Calu3 (cell line): ENCODE data around the gene PIH1D2. TPM values are rescaled to one million over a fixed set of nuclear protein-coding genes. Genes with fewer than 3 reads are reported as not detected.
"Not testable (repeated sequence)": the region's sequence is repeated elsewhere in the genome, so short reads cannot be mapped to it uniquely, and the experiment has no call there.

Source experiments
- BruUV-seq: library from RNA; stranded (reverse); fragments of 400-500 nt; replicated peaks from 2 replicates; lab custom pipeline; 2021; lab: Mats Ljungman, UMichigan
- CTCF ChIA-PET: fragments of 300-600 bp; sonication (Branson Sonifier 250); formaldehyde crosslinking; loops from one replicate; lab custom pipeline; 2022; ENCODE audit warnings: antibody characterized with exemption; lab: Charles Lee
- DNase-seq: peaks from one replicate; pipeline ENCODE4 v3.0.0; 2022
- H3K27ac Mint-ChIP-seq: one replicate; pipeline ENCODE4 v1.8.0; 2022; ENCODE audit warnings: mixed read lengths; ENCODE audit not compliant: unreplicated experiment
- H3K27me3 Mint-ChIP-seq: one replicate; pipeline ENCODE4 v1.8.0; 2022; ENCODE audit warnings: mixed read lengths; ENCODE audit not compliant: unreplicated experiment
- H3K36me3 Mint-ChIP-seq: one replicate; pipeline ENCODE4 v1.8.0; 2022; ENCODE audit warnings: mild to moderate bottlenecking, moderate library complexity, mixed read lengths; ENCODE audit not compliant: insufficient read depth, unreplicated experiment
- H3K4me1 Mint-ChIP-seq: one replicate; pipeline ENCODE4 v1.8.0; 2022; ENCODE audit warnings: mild to moderate bottlenecking, low read depth, mixed read lengths; ENCODE audit not compliant: unreplicated experiment
- H3K4me3 Mint-ChIP-seq: one replicate; pipeline ENCODE4 v1.8.0; 2022; ENCODE audit warnings: mild to moderate bottlenecking, low read depth, moderate library complexity, mixed read lengths; ENCODE audit not compliant: unreplicated experiment
- H3K9me3 Mint-ChIP-seq: one replicate; pipeline ENCODE4 v1.8.0; 2022; ENCODE audit warnings: low read depth, mixed read lengths; ENCODE audit not compliant: unreplicated experiment
- intact Hi-C: fragments of 100-400 bp; cut with micrococcal nuclease; formaldehyde crosslinking; loops from one replicate; pipeline ENCODE4 v1.10.0; 2022; ENCODE audit not compliant: unreplicated experiment
- total RNA-seq: library from RNA; stranded (reverse); gene quantifications from 2 replicates; pipeline ENCODE4 v1.2.3, GENCODE V29; 2022
- TF ChIP-seq, protein P1 (sequence below): fragments of 200-600 bp; IDR thresholded peaks from one replicate; pipeline ENCODE4 v1.8.0; 2022; ENCODE audit warnings: antibody characterized with exemption; ENCODE audit not compliant: unreplicated experiment

The PIH1D2 gene
- total RNA-seq, 1 experiment from 2014 or later, result 1.6 TPM

DNA sequence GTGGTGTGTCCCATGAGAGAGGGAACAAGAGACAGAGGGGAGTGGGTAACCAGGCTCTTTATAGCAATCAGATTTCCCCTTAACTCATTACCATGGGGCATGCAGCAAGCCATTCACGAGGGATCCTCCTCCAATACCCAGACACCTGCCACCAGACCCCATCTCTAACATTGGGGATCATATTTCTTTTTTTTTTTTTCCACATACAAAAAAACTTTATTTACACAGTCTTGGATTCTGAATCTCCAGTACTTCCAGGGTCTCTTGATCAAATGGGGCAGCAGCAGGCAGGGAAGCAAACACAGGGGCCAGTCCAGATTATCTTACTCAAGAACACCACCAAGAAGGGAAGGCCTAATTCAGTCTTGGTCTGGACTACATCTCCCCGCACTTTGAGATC lies 44.4 kb downstream of the PIH1D2 start:
- no peak overlapping the region for H3K27ac Mint-ChIP-seq
- TF ChIP-seq, protein P1, sequence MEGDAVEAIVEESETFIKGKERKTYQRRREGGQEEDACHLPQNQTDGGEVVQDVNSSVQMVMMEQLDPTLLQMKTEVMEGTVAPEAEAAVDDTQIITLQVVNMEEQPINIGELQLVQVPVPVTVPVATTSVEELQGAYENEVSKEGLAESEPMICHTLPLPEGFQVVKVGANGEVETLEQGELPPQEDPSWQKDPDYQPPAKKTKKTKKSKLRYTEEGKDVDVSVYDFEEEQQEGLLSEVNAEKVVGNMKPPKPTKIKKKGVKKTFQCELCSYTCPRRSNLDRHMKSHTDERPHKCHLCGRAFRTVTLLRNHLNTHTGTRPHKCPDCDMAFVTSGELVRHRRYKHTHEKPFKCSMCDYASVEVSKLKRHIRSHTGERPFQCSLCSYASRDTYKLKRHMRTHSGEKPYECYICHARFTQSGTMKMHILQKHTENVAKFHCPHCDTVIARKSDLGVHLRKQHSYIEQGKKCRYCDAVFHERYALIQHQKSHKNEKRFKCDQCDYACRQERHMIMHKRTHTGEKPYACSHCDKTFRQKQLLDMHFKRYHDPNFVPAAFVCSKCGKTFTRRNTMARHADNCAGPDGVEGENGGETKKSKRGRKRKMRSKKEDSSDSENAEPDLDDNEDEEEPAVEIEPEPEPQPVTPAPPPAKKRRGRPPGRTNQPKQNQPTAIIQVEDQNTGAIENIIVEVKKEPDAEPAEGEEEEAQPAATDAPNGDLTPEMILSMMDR, result no peak
- peaks cover 26% of the 10 kb centered on the region for H3K36me3 Mint-ChIP-seq
- intact Hi-C loops, result no loop called here
- no peaks in the 10 kb centered on the region for H3K4me1 Mint-ChIP-seq
- no peak overlapping the region for H3K4me3 Mint-ChIP-seq
- CTCF ChIA-PET, result no interaction called here
- DNase-seq, result no peak
- BruUV-seq, result no TSS peak
- H3K27me3 Mint-ChIP-seq, result no peaks in the 10 kb centered on the region
- no peaks in the 10 kb centered on the region for H3K9me3 Mint-ChIP-seq

DNA sequence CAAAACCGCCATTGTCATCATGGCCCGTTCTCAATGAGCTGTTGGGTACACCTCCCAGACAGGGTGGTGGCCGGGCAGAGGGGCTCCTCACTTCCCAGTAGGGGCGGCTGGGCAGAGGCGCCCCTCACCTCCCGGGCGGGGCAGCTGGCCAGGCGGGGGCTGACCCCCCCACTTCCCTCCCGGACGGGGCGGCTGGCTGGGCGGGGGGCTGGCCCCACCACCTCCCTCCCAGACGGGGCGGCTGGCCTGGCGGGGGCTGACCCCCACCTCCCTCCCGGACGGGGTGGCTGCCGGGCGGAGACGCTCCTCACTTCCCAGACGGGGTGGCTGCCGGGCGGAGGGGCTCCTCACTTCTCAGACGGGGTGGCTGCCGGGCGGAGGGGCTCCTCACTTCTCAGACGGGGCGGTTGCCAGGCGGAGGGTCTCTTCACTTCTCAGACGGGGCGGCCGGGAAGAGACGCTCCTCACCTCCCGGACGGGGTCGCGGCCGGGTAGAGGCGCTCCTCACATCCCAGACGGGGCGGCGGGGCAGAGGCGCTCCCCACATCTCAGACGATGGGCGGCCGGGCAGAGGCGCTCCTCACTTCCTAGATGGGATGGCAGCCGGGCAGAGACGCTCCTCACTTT lies 46.9 kb downstream of the PIH1D2 start:
- H3K9me3 Mint-ChIP-seq, DNase-seq, intact Hi-C loops, H3K27ac Mint-ChIP-seq, CTCF ChIA-PET, BruUV-seq, H3K4me1 Mint-ChIP-seq, H3K27me3 Mint-ChIP-seq, H3K4me3 Mint-ChIP-seq: not testable (repeated sequence)
- peaks cover 26% of the 10 kb centered on the region for H3K36me3 Mint-ChIP-seq

DNA sequence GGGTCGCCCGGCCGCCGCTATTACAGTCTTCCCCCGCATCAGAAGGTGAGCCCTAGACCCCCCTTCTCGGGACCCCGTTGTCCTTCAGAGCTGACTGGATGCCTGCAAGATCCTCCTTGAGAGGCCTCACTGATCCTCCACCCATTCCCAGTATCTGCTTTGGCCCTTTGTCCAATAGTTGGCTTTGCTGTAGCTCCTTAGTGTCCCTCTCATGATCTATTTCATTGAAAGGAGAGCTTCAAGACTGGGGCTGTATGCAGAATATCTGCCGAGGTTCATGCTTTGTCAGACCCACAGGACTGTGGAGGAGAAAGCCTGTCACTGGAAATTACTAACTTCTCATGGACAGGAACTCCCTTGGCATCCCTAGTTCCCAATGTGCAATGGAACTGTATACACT lies 48.1 kb downstream of the PIH1D2 start:
- H3K36me3 Mint-ChIP-seq, result peaks cover 26% of the 10 kb centered on the region
- intact Hi-C loops, result no loop called here
- no peaks in the 10 kb centered on the region for H3K27me3 Mint-ChIP-seq
- CTCF ChIA-PET, result interaction anchor here (0.6 kb wide), 1 partner anchor 10 kb away, joined by 3 read pairs; no protein-coding TSS in a partner anchor
- H3K27ac Mint-ChIP-seq, result peak overlapping the region; percentile 80
- no peaks in the 10 kb centered on the region for H3K4me1 Mint-ChIP-seq
- no peaks in the 10 kb centered on the region for H3K9me3 Mint-ChIP-seq
- H3K4me3 Mint-ChIP-seq, result peak overlapping the region; percentile 93
- BruUV-seq, result no TSS peak
- TF ChIP-seq, protein P1, result no peak
- DNase-seq, result no peak

GRCh38 chr11:112024773-112025678 lies 48.8 kb downstream of the PIH1D2 start, which contains the start of gene DLAT:
DLAT (plus strand) TSS chr11:112025408; CDS start chr11:112025473, 65 bp downstream.
- no TSS peak for BruUV-seq
- H3K27ac Mint-ChIP-seq, result peak within 1 kb of the TSS; percentile 80
- H3K9me3 Mint-ChIP-seq, result no peaks in the 10 kb centered on the region
- CTCF ChIA-PET, result interaction anchor here (0.6 kb wide), 1 partner anchor 11 kb away, joined by 3 read pairs; no protein-coding TSS in a partner anchor
- peaks cover 23% of the 10 kb centered on the region for H3K36me3 Mint-ChIP-seq
- H3K4me1 Mint-ChIP-seq, result no peaks in the 10 kb centered on the region
- intact Hi-C loops, result no loop called here
- TF ChIP-seq, protein P1, result no peak
- DNase-seq, result peak; percentile 75
- H3K27me3 Mint-ChIP-seq, result no peaks in the 10 kb centered on the region
- H3K4me3 Mint-ChIP-seq, result peak within 1 kb of the TSS; percentile 93
